HG02763 (cell line): ENCODE data around the gene ETFB.
A peak's percentile ranks its signal among the peaks of the same experiment; 100 is the strongest.

Experiments used
- ATAC-seq: cut with Tn5 transposase; IDR thresholded peaks from one replicate; pipeline ENCODE4 v1.9.1; 2021; ENCODE audit warnings: mild to moderate bottlenecking, moderate library complexity; ENCODE audit not compliant: unreplicated experiment

The ETFB gene

GRCh38 chr19:51352783-51353360 lies 13.3 kb downstream of the ETFB start:
- no peak for ATAC-seq

- ATAC-seq, result no peak
Observed at GRCh38 chr19:51351266-51351990, 14.8 kb downstream of the ETFB start.

- ATAC-seq, result no peak
Observed at GRCh38 chr19:51347209-51347928, 18.8 kb downstream of the ETFB start.

- ATAC-seq, result no peak
Observed at GRCh38 chr19:51346742-51347141, 19.4 kb downstream of the ETFB start.

- no peak for ATAC-seq
Observed at GRCh38 chr19:51345076-51345620, 21.0 kb downstream of the ETFB start.

GRCh38 chr19:51342631-51343569 lies 23.3 kb downstream of the ETFB start:
- ATAC-seq, result no peak

GRCh38 chr19:51341976-51342580 lies 24.1 kb downstream of the ETFB start, which contains the start of gene VSIG10L:
Gene VSIG10L (minus strand): TSS chr19:51342139. CDS start chr19:51342124, 15 bp downstream.
- ATAC-seq, result no peak

GRCh38 chr19:51341066-51341465 lies 25.1 kb downstream of the ETFB start:
- no peak for ATAC-seq

GRCh38 chr19:51339687-51340656 lies 26.2 kb downstream of the ETFB start:
- ATAC-seq, result peak; percentile 62

- no peak for ATAC-seq
Observed at GRCh38 chr19:51339313-51339686, 26.9 kb downstream of the ETFB start.

- no peak for ATAC-seq
Observed at GRCh38 chr19:51338563-51339312, 27.4 kb downstream of the ETFB start.

- ATAC-seq, result no peak
Observed at GRCh38 chr19:51337861-51338562, 28.2 kb downstream of the ETFB start.

- no peak for ATAC-seq
Observed at GRCh38 chr19:51337141-51337860, 28.9 kb downstream of the ETFB start.

- ATAC-seq, result no peak
Observed at GRCh38 chr19:51333836-51334460, 32.2 kb downstream of the ETFB start.

- ATAC-seq, result no peak
Observed at GRCh38 chr19:51331716-51332115, 34.5 kb downstream of the ETFB start.

GRCh38 chr19:51331193-51331592 lies 35.0 kb downstream of the ETFB start:
- ATAC-seq, result no peak

- ATAC-seq, result no peak
Observed at GRCh38 chr19:51330366-51330765, 35.8 kb downstream of the ETFB start.
